Endothelial cell of umbilical vein (primary cell): ENCODE results near the gene CETP. TPM values are rescaled to one million over a fixed set of nuclear protein-coding genes. Genes with fewer than 3 reads are reported as not detected.

Experiments used
- BruUV-seq: library from RNA; stranded (reverse); fragments of 400-500 nt; replicated peaks from 2 replicates; lab custom pipeline; 2021; lab: Mats Ljungman, UMichigan
- CTCF ChIA-PET: fragments of 300-600, 350-600 bp; sonication (Branson Sonifier 250); formaldehyde crosslinking; loops from one replicate; lab custom pipeline; 2021; ENCODE audit warnings: antibody characterized with exemption, inconsistent platforms; lab: Charles Lee
- POLR2A ChIA-PET: fragments of 300-600, 350-600 bp; sonication (Branson Sonifier 250); formaldehyde crosslinking; loops from one replicate; lab custom pipeline; 2021; ENCODE audit warnings: antibody characterized with exemption, inconsistent platforms; lab: Charles Lee
- DNase-seq: peaks from one replicate; pipeline ENCODE4 v3.0.0-alpha.2; 2011; ENCODE audit warnings: low read depth, low spot score
- FAIRE-seq: peaks from 2 replicates; lab custom pipeline; 2011; peaks lifted over from hg19 to GRCh38; lab: Jason Lieb, UNC
- H2AFZ ChIP-seq: 2 replicates; pipeline ENCODE4 v1.6.0; 2012; ENCODE audit warnings: low read depth, low read length, control low read depth, inconsistent platforms
- H3K27ac ChIP-seq: 2 replicates; pipeline ENCODE4 v1.5.1; 2011; ENCODE audit warnings: low read depth, mild to moderate bottlenecking, control low read depth, low read length, moderate library complexity; ENCODE audit not compliant: insufficient read depth
- H3K27me3 ChIP-seq, 2 experiments: 2 replicates each; pipeline versions ENCODE4 v1.6.0 to v1.6.1; 2011; ENCODE audit warnings: low read length in 2 of 2, mixed read lengths in 1 of 2; ENCODE audit not compliant: control insufficient read depth in 2 of 2, insufficient read depth in 2 of 2
- H3K36me3 ChIP-seq, 2 experiments: 2 replicates in 1 of 2; 3 replicates in 1 of 2; pipeline ENCODE4 v1.5.1; 2011; ENCODE audit warnings: low read length in 2 of 2, mild to moderate bottlenecking in 1 of 2, moderate library complexity in 1 of 2; ENCODE audit not compliant: control insufficient read depth in 2 of 2, insufficient read depth in 2 of 2; ENCODE audit errors: extremely low read depth in 1 of 2
- H3K4me1 ChIP-seq: 3 replicates; pipeline ENCODE4 v1.5.1; 2011; ENCODE audit warnings: mild to moderate bottlenecking, low read length; ENCODE audit not compliant: control insufficient read depth, insufficient read depth; ENCODE audit errors: extremely low read depth
- H3K4me2 ChIP-seq: 2 replicates; pipeline ENCODE4 v1.6.1; 2011; ENCODE audit warnings: low read length, control low read depth, mixed read lengths; ENCODE audit not compliant: insufficient read depth
- H3K4me3 ChIP-seq, 3 experiments: fragments of 200-600 bp in 1 of 3; sonication (generic), shearing (Covaris generic) in 1 of 3; replicated peaks in 1 of 3; 2 replicates each; pipeline ENCODE4 v1.5.1; 2011 to 2016; ENCODE audit warnings: control low read depth in 3 of 3, low read length in 3 of 3, mild to moderate bottlenecking in 2 of 3, inconsistent platforms in 1 of 3, low read depth in 1 of 3, moderate library complexity in 1 of 3; ENCODE audit not compliant: insufficient read depth in 1 of 3
- H3K79me2 ChIP-seq: 2 replicates; pipeline ENCODE4 v1.6.0; 2012; ENCODE audit warnings: low read length, inconsistent platforms; ENCODE audit not compliant: control insufficient read depth, insufficient read depth
- H3K9ac ChIP-seq: replicated peaks from 2 replicates; pipeline ENCODE3; 2011; ENCODE audit warnings: low read length, control low read depth; ENCODE audit not compliant: insufficient read depth; ENCODE audit errors: extremely low read depth
- H3K9me1 ChIP-seq: replicated peaks from 3 replicates; pipeline ENCODE4 v1.6.0; 2011; ENCODE audit warnings: mild to moderate bottlenecking, low read length; ENCODE audit not compliant: control insufficient read depth, insufficient read depth; ENCODE audit errors: extremely low read depth
- H3K9me3 ChIP-seq: replicated peaks from 2 replicates; pipeline ENCODE4 v1.5.1; 2012; ENCODE audit warnings: low read length, inconsistent platforms; ENCODE audit not compliant: control insufficient read depth, insufficient read depth
- H4K20me1 ChIP-seq: replicated peaks from 2 replicates; pipeline ENCODE3; 2011; ENCODE audit warnings: mild to moderate bottlenecking, low read length; ENCODE audit not compliant: control insufficient read depth, insufficient read depth; ENCODE audit errors: extremely low read depth
- CTCF ChIP-seq, 2 donors: IDR thresholded peaks; 1 replicate in 1 of 2; 2 replicates in 1 of 2; pipeline ENCODE4 v1.5.1; 2011; ENCODE audit warnings: low read length in 2 of 2, mild to moderate bottlenecking in 2 of 2, moderate library complexity in 2 of 2, control low read depth in 1 of 2, inconsistent platforms in 1 of 2, low read depth in 1 of 2; ENCODE audit not compliant: insufficient read depth in 1 of 2; ENCODE audit errors: extremely low read depth in 1 of 2
- EZH2 ChIP-seq: IDR thresholded peaks from 2 replicates; pipeline ENCODE4 v1.6.1; 2012; ENCODE audit warnings: borderline replicate concordance, low read depth, mild to moderate bottlenecking, moderate library complexity, low read length, inconsistent platforms; ENCODE audit not compliant: severe bottlenecking
- FOS ChIP-seq: IDR thresholded peaks from 2 replicates; pipeline ENCODE4 v1.6.1; 2011; ENCODE audit warnings: mild to moderate bottlenecking, low read length, moderate library complexity, borderline replicate concordance; ENCODE audit not compliant: insufficient read depth
- GATA2 ChIP-seq: IDR thresholded peaks from 2 replicates; pipeline ENCODE4 v1.7.0; 2011; ENCODE audit warnings: low read depth, mild to moderate bottlenecking, moderate library complexity, mixed read lengths, low read length; ENCODE audit not compliant: insufficient read length, insufficient read depth
- JUN ChIP-seq: IDR thresholded peaks from 2 replicates; pipeline ENCODE4 v1.6.1; 2011; ENCODE audit warnings: borderline replicate concordance, low read depth; ENCODE audit not compliant: insufficient read length, insufficient read depth
- MAX ChIP-seq: IDR thresholded peaks from 2 replicates; pipeline ENCODE4 v1.6.1; 2011; ENCODE audit not compliant: insufficient read depth, insufficient read length
- MYC ChIP-seq: IDR thresholded peaks from one replicate; pipeline ENCODE4 v1.6.1; 2011; ENCODE audit warnings: mild to moderate bottlenecking, low read depth, low read length
- POLR2A ChIP-seq: IDR thresholded peaks from 2 replicates; pipeline ENCODE4 v1.6.1; 2012; ENCODE audit warnings: low read depth, mild to moderate bottlenecking, control low read depth, low read length
- POLR2AphosphoS5 ChIP-seq: IDR thresholded peaks from 2 replicates; pipeline ENCODE4 v1.6.1; 2012; ENCODE audit warnings: low read depth, mild to moderate bottlenecking, control low read depth, low read length, moderate library complexity; ENCODE audit not compliant: insufficient read depth
- dilution Hi-C: fragments of 300-500 bp; cut with MboI; formaldehyde crosslinking; loops from one replicate; pipeline ENCODE4 v1.15.0; 2019; ENCODE audit warnings: low sequenced_read_pairs; ENCODE audit not compliant: extremely low pct_ligation_motif_present
- intact Hi-C: fragments of 100-400 bp; cut with micrococcal nuclease; formaldehyde crosslinking; loops from one replicate; pipeline ENCODE4 v1.10.0; 2022
- polyA plus RNA-seq, 4 experiments: library from polyadenylated mRNA; depleted of rRNA in 3 of 4; stranded (reverse) in 3 of 4; unstranded in 1 of 4; fragments of >200 nt; gene quantifications; 2 replicates each; pipeline versions ENCODE4 v1.2.1 to v1.2.3, GENCODE V29; 2011 to 2012; ENCODE audit warnings: missing spikeins in 1 of 4
- total RNA-seq: library from RNA; stranded (reverse); gene quantifications from 2 replicates; pipeline ENCODE4 v1.2.3, GENCODE V29; 2021

CETP gene
- total and polyA plus RNA-seq, 2 donors (not counting 3 experiments of a cell fraction or from before 2014, with no cell fraction given): 2.2 to 2.8 TPM

- intact Hi-C loops: no loop called here
- H3K79me2 ChIP-seq: no peaks in the 10 kb centered on the region
- H3K4me1 ChIP-seq: no peaks in the 10 kb centered on the region
- DNase-seq (no peak), FAIRE-seq (no peak)
- BruUV-seq: no TSS peak
- no peak overlapping the region for H3K4me3 ChIP-seq
- H3K9ac ChIP-seq: no peak overlapping the region
- no peaks in the 10 kb centered on the region for H3K27me3 ChIP-seq
- H3K9me3 ChIP-seq: no peaks in the 10 kb centered on the region
- H4K20me1 ChIP-seq: no peaks in the 10 kb centered on the region
- no peak for TF ChIP-seq MAX
- no peak for TF ChIP-seq GATA2
- TF ChIP-seq FOS: no peak
- no peak for TF ChIP-seq POLR2A
- no peak for TF ChIP-seq CTCF (IDR thresholded peaks at IDR 0.05; ENCODE audit: extremely low read depth in 1 of 2, insufficient read depth in 1 of 2, low read depth in 1 of 2, low read length in 2 of 2)
- no peak for TF ChIP-seq MYC
- no peak for TF ChIP-seq POLR2AphosphoS5
- no peak for TF ChIP-seq EZH2
- no peak for TF ChIP-seq JUN
- H3K4me2 ChIP-seq: no peak overlapping the region
- no peak overlapping the region for H3K27ac ChIP-seq
- POLR2A ChIA-PET: no interaction called here
- CTCF ChIA-PET: interaction anchor here (0.8 to 1.4 kb wide), 3 partner anchors 10 to 73 kb away, joined by 3 to 6 read pairs (median 3); no protein-coding TSS in a partner anchor
- H3K36me3 ChIP-seq: no peaks in the 10 kb centered on the region
- no peaks in the 10 kb centered on the region for H3K9me1 ChIP-seq
- H2AFZ ChIP-seq: no peak overlapping the region
- dilution Hi-C loops: no loop called here
Observed at GRCh38 chr16:56972403-56973293, 10.9 kb downstream of the CETP start.
